ENCODE results near the gene HTT.

The HTT gene

GRCh38 chr4:3243136-3243780 lies 168.8 kb downstream of the HTT start:
- H4K20me1 ChIP-seq = peaks cover 0 to 99% (median 51%) of the 10 kb centered on the region in 11 experiments; a peak in 20 of 22 replicates
- H3K4me2 ChIP-seq = peak overlapping the region; percentile 39 to 89 (median 79)
- H3K36me3 ChIP-seq = peaks cover 0 to 45% (median 32%) of the 10 kb centered on the region in 11 experiments; a peak in 18 of 22 replicates
- no peaks in the 10 kb centered on the region for H3K27me3 ChIP-seq
- H3K27ac ChIP-seq = peak overlapping the region in 5 of 11 experiments; percentile 1 to 43 (median 17); a peak in 6 of 22 replicates
- TF ChIP-seq Cebpa-rat (IDR thresholded peaks at IDR 0.05) = no peak
- no peak overlapping the region for H3K4me3 ChIP-seq
- peaks cover 32 to 92% (median 83%) of the 10 kb centered on the region in 10 experiments for H3K4me1 ChIP-seq
- no peaks in the 10 kb centered on the region for H3K9me3 ChIP-seq (replicated peaks in 1 of 11)
- H3K9ac ChIP-seq = peak overlapping the region in 4 of 11 experiments; percentile 19 to 38 (median 32); a peak in 4 of 22 replicates

- Histone ChIP-seq H4K20me1 (peaks cover 0 to 97% (median 46%) of the 10 kb centered on the region in 11 experiments; a peak in 20 of 22 replicates), H3K4me3 (no peak overlapping the region), H3K9ac (peak overlapping the region in 4 of 11 experiments; percentile 4 to 38 (median 28); a peak in 3 of 22 replicates), H3K9me3 (replicated peaks in 1 of 11) (no peaks in the 10 kb centered on the region), H3K27me3 (no peaks in the 10 kb centered on the region), H3K27ac (peak overlapping the region in 4 of 11 experiments; percentile 1 to 43 (median 14); a peak in 5 of 22 replicates), H3K4me2 (peak overlapping the region; percentile 39 to 89 (median 79)), H3K4me1 (peaks cover 31 to 89% (median 75%) of the 10 kb centered on the region in 10 experiments), H3K36me3 (peaks cover 0 to 40% (median 27%) of the 10 kb centered on the region in 11 experiments; a peak in 18 of 22 replicates)
- no peak for TF ChIP-seq Cebpa-rat (IDR thresholded peaks at IDR 0.05)
Observed at GRCh38 chr4:3244002-3244401, 169.5 kb downstream of the HTT start.

- Histone ChIP-seq H3K4me2 (peak overlapping the region in 9 of 11 experiments; percentile 57 to 89 (median 81); a peak in 17 of 22 replicates), H3K9ac (peak overlapping the region in 3 of 11 experiments; percentile 1 to 29 (median 13); a peak in 3 of 22 replicates), H3K27me3 (no peaks in the 10 kb centered on the region), H3K27ac (peak overlapping the region in 2 of 11 experiments; percentile 17 to 24; a peak in 3 of 22 replicates), H3K4me1 (peaks cover 31 to 86% (median 68%) of the 10 kb centered on the region in 10 experiments), H4K20me1 (peaks cover 0 to 93% (median 39%) of the 10 kb centered on the region in 11 experiments; a peak in 20 of 22 replicates), H3K9me3 (replicated peaks in 1 of 11) (no peaks in the 10 kb centered on the region), H3K36me3 (peaks cover 0 to 32% (median 19%) of the 10 kb centered on the region in 11 experiments; a peak in 18 of 22 replicates), H3K4me3 (no peak overlapping the region)
- no peak for TF ChIP-seq Cebpa-rat (IDR thresholded peaks at IDR 0.05)
Observed at GRCh38 chr4:3244747-3245146, 170.3 kb downstream of the HTT start.

GRCh38 chr4:3245676-3246075 lies 171.2 kb downstream of the HTT start:
- Histone ChIP-seq H3K9me3 (replicated peaks in 1 of 11) (no peaks in the 10 kb centered on the region), H3K36me3 (peaks cover 0 to 23% (median 10%) of the 10 kb centered on the region in 11 experiments; a peak in 16 of 22 replicates), H4K20me1 (peaks cover 0 to 93% (median 32%) of the 10 kb centered on the region in 11 experiments; a peak in 19 of 22 replicates), H3K27ac (peak overlapping the region in 2 of 11 experiments; percentile 17; a peak in 2 of 22 replicates), H3K9ac (peak overlapping the region in 2 of 11 experiments; percentile 11 to 15; a peak in 2 of 22 replicates), H3K4me3 (no peak overlapping the region), H3K27me3 (no peaks in the 10 kb centered on the region), H3K4me2 (peak overlapping the region in 10 of 11 experiments; percentile 21 to 89 (median 80); a peak in 18 of 22 replicates), H3K4me1 (peaks cover 32 to 80% (median 63%) of the 10 kb centered on the region in 10 experiments)
- no peak for TF ChIP-seq Cebpa-rat (IDR thresholded peaks at IDR 0.05)

GRCh38 chr4:3246458-3247398 lies 172.2 kb downstream of the HTT start:
- Histone ChIP-seq H3K9me3 (replicated peaks in 1 of 11) (no peaks in the 10 kb centered on the region), H3K9ac (peak overlapping the region in 3 of 11 experiments; percentile 5 to 60 (median 15); a peak in 1 of 22 replicates), H3K4me1 (peaks cover 42 to 80% (median 65%) of the 10 kb centered on the region in 10 experiments), H4K20me1 (peaks cover 0 to 91% (median 28%) of the 10 kb centered on the region in 11 experiments; a peak in 19 of 22 replicates), H3K4me3 (no peak overlapping the region), H3K4me2 (peak overlapping the region in 10 of 11 experiments; percentile 21 to 89 (median 80); a peak in 16 of 22 replicates), H3K27ac (peak overlapping the region in 3 of 11 experiments; percentile 14 to 27 (median 17); a peak in 3 of 22 replicates), H3K27me3 (no peaks in the 10 kb centered on the region), H3K36me3 (peaks cover 0 to 12% (median 0%) of the 10 kb centered on the region in 11 experiments; a peak in 11 of 22 replicates)
- no peak for TF ChIP-seq Cebpa-rat (IDR thresholded peaks at IDR 0.05)

GRCh38 chr4:3247399-3248177 lies 173.1 kb downstream of the HTT start:
- Histone ChIP-seq H3K27me3 (no peaks in the 10 kb centered on the region), H3K9me3 (replicated peaks in 1 of 11) (no peaks in the 10 kb centered on the region), H3K4me2 (0 out of 22 replicates have a peak overlapping the region, but pooled peaks of 1 of the 11 experiments have one; percentile 82), H3K36me3 (peaks cover 0 to 9% (median 0%) of the 10 kb centered on the region in 11 experiments; a peak in 4 of 22 replicates), H3K27ac (peak overlapping the region in 3 of 11 experiments; percentile 17 to 49 (median 17); a peak in 3 of 22 replicates), H3K4me1 (peaks cover 48 to 80% (median 71%) of the 10 kb centered on the region in 10 experiments), H3K4me3 (no peak overlapping the region), H3K9ac (peak overlapping the region in 2 of 11 experiments; percentile 27 to 60; a peak in 2 of 22 replicates), H4K20me1 (peaks cover 0 to 87% (median 22%) of the 10 kb centered on the region in 11 experiments; a peak in 19 of 22 replicates)
- TF ChIP-seq Cebpa-rat (IDR thresholded peaks at IDR 0.05) = no peak

- no peaks in the 10 kb centered on the region for H3K9me3 ChIP-seq (replicated peaks in 1 of 11)
- H3K4me2 ChIP-seq = no peak overlapping the region
- no peaks in the 10 kb centered on the region for H3K27me3 ChIP-seq
- H3K27ac ChIP-seq = peak overlapping the region in 4 of 11 experiments; percentile 25 to 49 (median 34); a peak in 4 of 22 replicates
- H3K4me3 ChIP-seq = no peak overlapping the region
- H4K20me1 ChIP-seq = peaks cover 0 to 82% (median 17%) of the 10 kb centered on the region in 11 experiments; a peak in 19 of 22 replicates
- peaks cover 0 to 10% (median 0%) of the 10 kb centered on the region in 11 experiments; a peak in 4 of 22 replicates for H3K36me3 ChIP-seq
- peaks cover 46 to 75% (median 66%) of the 10 kb centered on the region in 10 experiments for H3K4me1 ChIP-seq
- H3K9ac ChIP-seq = peak overlapping the region in 1 of 11 experiments; percentile 27; a peak in 2 of 22 replicates
- TF ChIP-seq Cebpa-rat (IDR thresholded peaks at IDR 0.05) = no peak
Observed at GRCh38 chr4:3248178-3248480, 173.6 kb downstream of the HTT start.

Data from BLaER1 treated with 17β-estradiol and CSF1 and Interleukin-3, amounts not matched to agents 10 nM and 100 nM (cell line).